ENCODE data around the gene BOC. TPM values are rescaled to one million over a fixed set of nuclear protein-coding genes. Genes with fewer than 3 reads are reported as not detected.

BOC gene
- polyA plus RNA-seq, 1 experiment = 11.2 TPM

DNA sequence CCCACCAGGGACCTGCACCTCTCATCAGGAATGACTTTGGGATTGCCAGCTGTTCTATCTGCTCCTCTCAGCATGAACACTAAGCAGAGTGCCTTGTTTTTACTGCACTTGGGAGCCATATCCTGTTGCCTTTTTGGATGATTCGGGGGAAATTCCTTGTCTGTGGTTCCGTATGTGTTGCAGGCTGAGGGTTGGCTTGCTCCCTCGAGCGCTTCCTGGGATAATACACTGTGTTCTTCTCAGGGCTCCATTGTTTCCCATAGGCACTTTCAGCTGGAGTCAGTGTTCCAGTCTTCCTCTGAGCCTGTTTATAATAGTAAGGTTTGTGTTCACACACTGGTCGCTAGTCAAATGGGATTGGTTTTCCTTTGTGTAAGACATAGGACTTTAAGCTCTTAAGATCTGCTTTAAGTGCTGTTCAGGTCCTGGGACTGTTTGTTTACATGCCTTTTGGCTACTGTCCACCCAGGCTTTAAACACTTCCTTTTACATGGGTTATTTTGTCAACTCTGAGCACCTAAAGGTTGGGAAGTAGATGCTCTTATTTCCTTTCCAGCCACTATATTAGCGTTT lies 23.4 kb downstream of the BOC start:
- TF ChIP-seq, protein P1, sequence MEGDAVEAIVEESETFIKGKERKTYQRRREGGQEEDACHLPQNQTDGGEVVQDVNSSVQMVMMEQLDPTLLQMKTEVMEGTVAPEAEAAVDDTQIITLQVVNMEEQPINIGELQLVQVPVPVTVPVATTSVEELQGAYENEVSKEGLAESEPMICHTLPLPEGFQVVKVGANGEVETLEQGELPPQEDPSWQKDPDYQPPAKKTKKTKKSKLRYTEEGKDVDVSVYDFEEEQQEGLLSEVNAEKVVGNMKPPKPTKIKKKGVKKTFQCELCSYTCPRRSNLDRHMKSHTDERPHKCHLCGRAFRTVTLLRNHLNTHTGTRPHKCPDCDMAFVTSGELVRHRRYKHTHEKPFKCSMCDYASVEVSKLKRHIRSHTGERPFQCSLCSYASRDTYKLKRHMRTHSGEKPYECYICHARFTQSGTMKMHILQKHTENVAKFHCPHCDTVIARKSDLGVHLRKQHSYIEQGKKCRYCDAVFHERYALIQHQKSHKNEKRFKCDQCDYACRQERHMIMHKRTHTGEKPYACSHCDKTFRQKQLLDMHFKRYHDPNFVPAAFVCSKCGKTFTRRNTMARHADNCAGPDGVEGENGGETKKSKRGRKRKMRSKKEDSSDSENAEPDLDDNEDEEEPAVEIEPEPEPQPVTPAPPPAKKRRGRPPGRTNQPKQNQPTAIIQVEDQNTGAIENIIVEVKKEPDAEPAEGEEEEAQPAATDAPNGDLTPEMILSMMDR (IDR thresholded peaks at IDR 0.05; ENCODE audit: low read depth, low read length) = no peak
- Histone ChIP-seq H3K27me3 (ENCODE audit: control insufficient read depth, insufficient read depth, low read length) (no peaks in the 10 kb centered on the region), H3K27ac (ENCODE audit: low read depth, low read length) (no peak overlapping the region), H3K9me3 (ENCODE audit: control insufficient read depth, insufficient read depth, low read length) (no peaks in the 10 kb centered on the region), H3K4me3 (ENCODE audit: low read depth, low read length) (no peak overlapping the region)
- CTCF ChIA-PET = interaction anchor here (0.9 kb wide), 1 partner anchor 200 kb away, joined by 3 read pairs; no protein-coding TSS in a partner anchor
- POLR2A ChIA-PET = no interaction called here
- no peak for DNase-seq (ENCODE audit: low read depth, low spot score)

DNA sequence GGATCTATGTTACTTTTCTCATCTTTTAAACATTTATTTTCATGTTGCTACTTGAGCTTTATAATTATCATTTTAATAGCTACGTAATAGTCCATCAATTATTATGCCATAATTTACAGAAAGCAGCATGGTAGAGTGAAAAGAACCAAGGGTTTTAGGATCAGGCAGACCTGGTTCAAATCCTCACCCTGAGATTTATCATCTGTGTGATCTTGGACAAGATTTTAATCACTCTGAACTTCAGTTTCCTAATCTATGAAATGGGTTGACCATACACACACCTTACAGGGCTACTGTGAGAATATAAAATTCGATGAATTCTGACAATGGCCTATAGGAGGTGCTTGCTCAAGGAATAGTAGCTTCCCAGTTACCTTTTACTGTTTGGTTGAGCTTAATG lies 27.1 kb downstream of the BOC start:
- CTCF ChIA-PET = no interaction called here
- POLR2A ChIA-PET = no interaction called here
- H3K4me3 ChIP-seq (ENCODE audit: low read depth, low read length) = no peak overlapping the region
- H3K27ac ChIP-seq (ENCODE audit: low read depth, low read length) = no peak overlapping the region
- TF ChIP-seq, protein P1 (IDR thresholded peaks at IDR 0.05; ENCODE audit: low read depth, low read length) = no peak
- no peak for DNase-seq (ENCODE audit: low read depth, low spot score)
- H3K9me3 ChIP-seq (ENCODE audit: control insufficient read depth, insufficient read depth, low read length) = no peaks in the 10 kb centered on the region
- H3K27me3 ChIP-seq (ENCODE audit: control insufficient read depth, insufficient read depth, low read length) = no peaks in the 10 kb centered on the region

DNA sequence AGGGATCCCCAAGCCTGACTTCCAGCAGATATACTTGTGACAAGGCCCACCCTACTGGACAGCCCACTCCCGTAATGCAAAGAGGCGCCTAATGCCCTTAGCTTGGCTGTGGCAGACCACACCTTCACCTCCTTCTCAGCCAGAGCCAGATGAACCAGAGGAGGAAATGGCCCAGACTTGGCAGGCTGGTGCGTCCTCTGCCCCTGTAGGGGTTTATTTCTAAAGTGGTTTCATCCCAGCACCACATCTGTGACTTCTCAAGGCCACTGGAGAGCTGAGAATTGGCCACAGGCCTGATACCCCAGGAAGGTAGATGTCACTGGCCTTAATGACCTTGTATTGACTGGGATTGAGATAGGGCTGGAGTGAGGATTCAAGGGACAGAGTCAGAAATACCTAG lies 29.5 kb downstream of the BOC start:
- H3K27me3 ChIP-seq (ENCODE audit: control insufficient read depth, insufficient read depth, low read length) = no peaks in the 10 kb centered on the region
- DNase-seq (ENCODE audit: low read depth, low spot score) = no peak
- TF ChIP-seq, protein P1 (IDR thresholded peaks at IDR 0.05; ENCODE audit: low read depth, low read length) = no peak
- no peak overlapping the region for H3K4me3 ChIP-seq (ENCODE audit: low read depth, low read length)
- CTCF ChIA-PET = no interaction called here
- no peak overlapping the region for H3K27ac ChIP-seq (ENCODE audit: low read depth, low read length)
- POLR2A ChIA-PET = no interaction called here
- no peaks in the 10 kb centered on the region for H3K9me3 ChIP-seq (ENCODE audit: control insufficient read depth, insufficient read depth, low read length)

DNA sequence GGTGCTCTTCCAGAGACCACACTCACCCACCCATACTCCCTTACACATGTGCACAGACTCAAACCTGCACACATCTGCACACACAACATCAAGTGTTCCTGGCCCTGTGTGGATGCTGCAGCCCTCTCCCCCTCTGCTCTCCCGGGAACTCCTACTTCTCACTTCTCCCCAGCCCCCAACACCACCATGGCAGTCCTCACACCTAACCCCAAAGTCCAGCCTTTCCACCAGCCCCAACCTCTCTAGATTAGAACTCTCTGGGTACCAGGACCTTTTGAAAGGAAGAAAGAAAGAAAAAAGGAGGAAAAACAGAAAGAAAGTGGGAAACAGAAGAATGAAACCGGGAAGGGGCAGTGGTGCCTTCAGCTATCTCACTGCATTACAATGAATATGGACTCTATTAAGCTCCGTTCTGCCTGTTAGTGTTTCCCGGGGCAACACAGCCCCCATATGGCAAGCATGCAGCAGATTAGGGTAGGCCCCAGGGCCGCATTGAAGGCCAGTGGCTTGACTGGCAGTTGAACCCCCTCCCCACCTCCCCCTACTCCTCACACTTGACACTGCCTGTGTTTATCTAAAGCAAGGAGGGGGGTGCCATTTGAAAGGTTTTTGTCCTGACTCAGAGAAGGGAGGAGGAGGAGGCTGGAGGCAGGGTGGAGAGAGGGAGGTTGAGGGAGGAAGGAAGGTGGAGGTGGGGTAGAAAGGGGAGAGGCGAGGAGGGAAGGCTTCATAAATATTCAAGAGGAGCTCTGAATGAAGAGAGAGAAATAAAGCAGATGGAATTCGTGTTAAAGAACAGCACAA lies 30.1 kb downstream of the BOC start:
- ChIA-PET CTCF (interaction anchor here (1.3 to 1.4 kb wide), 2 partner anchors 85 to 187 kb away, joined by 3 read pairs; no protein-coding TSS in a partner anchor), POLR2A (no interaction called here)
- TF ChIP-seq, protein P1 (IDR thresholded peaks at IDR 0.05; ENCODE audit: low read depth, low read length) = no peak
- no peak overlapping the region for H3K4me3 ChIP-seq (ENCODE audit: low read depth, low read length)
- no peaks in the 10 kb centered on the region for H3K27me3 ChIP-seq (ENCODE audit: control insufficient read depth, insufficient read depth, low read length)
- no peak for DNase-seq (ENCODE audit: low read depth, low spot score)
- no peak overlapping the region for H3K27ac ChIP-seq (ENCODE audit: low read depth, low read length)
- H3K9me3 ChIP-seq (ENCODE audit: control insufficient read depth, insufficient read depth, low read length) = no peaks in the 10 kb centered on the region

DNA sequence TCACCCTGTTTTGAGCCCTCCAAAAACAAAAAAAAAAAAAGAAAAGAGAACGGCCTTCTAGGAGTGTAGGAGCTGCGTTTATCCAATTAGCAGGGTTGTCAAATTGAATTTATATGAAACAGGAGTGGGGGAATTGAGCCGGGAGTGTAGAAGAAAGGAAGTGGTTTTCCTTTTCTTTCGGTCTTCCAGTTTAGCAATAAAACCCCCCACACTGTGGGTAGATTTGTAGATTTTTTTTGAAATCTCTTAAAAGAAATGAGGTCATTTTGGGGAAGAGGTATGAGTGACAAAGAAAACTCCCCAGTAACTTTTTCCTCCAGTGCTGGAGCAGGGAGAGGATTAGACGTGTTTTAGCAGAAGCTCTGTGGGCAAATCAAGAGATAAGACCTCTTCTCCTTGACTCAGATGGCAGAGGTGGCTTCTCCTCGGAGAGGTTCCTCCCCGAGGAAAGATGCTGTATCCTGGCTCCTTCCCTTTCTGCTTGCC lies 30.8 kb downstream of the BOC start:
- H3K4me3 ChIP-seq (ENCODE audit: low read depth, low read length) = no peak overlapping the region

More for the DNA sequence above, 30.8 kb downstream of the BOC start:
- Histone ChIP-seq H3K27me3 (ENCODE audit: control insufficient read depth, insufficient read depth, low read length) (no peaks in the 10 kb centered on the region), H3K9me3 (ENCODE audit: control insufficient read depth, insufficient read depth, low read length) (no peaks in the 10 kb centered on the region), H3K27ac (ENCODE audit: low read depth, low read length) (no peak overlapping the region)
- ChIA-PET CTCF (interaction anchor here (1.3 to 1.4 kb wide), 2 partner anchors 85 to 187 kb away, joined by 3 read pairs; no protein-coding TSS in a partner anchor), POLR2A (no interaction called here)
- DNase-seq (ENCODE audit: low read depth, low spot score) = no peak
- TF ChIP-seq, protein P1 (IDR thresholded peaks at IDR 0.05; ENCODE audit: low read depth, low read length) = no peak
